ENCODE data around the gene WSB2.

Gene WSB2

DNA sequence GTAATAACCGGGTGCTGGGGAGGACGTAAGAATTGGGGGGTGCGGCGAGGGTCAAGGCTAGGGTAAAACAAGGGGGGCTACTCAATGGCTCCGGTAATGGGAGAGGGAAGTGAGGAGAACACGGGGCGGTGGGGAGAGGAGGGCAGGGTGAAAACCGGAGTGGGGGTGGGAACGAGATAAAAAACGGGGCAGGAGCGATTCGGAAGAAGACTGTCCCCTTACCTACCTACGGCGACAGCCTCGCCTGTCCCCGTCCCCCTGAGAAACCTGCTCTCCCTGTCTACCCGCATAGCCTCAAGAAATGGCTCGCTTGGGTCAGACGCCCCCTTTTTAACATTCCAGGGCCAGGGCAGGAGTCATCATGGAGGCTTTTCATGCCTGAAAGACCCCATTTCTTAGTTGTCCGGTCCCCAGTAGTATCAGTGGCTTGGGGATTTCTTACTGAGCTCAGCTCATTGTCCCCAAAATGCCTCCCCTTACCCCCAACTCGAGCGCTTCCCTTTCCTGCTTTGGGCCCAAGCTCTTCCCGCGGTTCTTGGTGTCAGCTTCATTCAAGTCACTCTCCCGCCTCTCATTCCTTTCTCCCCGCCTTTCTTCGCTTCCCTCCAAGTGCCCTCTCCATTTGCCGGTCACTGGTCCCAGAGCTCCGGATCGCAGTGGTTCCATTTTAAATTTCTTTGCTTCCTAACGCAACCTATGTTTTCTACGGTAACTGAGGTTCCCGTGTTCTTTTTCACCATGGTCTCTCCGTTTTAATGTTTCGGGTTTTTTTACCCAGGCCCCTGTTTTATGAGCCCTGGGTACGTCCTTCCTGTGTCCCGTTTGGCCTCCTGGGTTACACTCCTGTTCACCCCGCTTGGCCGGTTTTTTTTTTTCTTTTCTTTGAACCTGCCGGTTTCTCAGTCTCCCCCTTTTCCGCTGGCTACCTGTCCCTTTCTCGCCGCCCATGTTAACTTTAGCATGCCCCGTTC, 1.2 kb upstream of the WSB2 start:
- no peak for DNase-seq

DNA sequence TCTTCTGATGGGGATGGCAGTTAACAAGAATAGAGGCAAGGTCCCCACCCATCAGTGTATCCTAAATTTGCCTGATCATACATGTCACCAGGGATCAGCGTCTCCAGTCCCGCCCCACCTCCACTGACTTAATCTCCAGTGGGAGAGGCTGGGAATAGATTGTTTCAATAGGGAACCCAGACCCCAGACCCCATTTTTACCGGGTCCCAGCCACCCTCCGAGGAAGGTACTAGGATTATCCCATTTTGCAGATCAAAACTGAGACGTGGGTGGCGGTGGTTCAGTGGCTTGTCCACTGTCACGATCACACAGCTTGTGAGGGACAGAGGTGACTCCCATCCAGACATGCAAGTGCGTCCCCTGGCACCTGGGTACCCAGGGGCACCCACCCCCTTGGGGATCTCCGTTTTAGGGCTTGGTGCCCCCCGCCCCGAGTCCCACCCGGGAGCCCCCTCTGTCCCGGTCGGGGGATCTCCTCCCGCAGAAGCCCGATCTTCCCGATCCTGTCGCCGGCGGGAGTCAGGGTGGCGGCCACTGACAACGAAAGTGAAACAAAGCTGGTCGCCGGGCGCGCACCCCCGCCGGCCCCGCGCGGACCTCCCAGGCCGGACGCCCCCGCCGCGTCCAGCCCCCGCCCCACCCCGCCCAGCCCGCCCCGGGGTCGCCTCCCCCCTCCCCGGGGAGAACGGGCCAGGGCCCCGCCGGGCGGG, 523 bp downstream of the WSB2 start:
- no peak for DNase-seq

DNA sequence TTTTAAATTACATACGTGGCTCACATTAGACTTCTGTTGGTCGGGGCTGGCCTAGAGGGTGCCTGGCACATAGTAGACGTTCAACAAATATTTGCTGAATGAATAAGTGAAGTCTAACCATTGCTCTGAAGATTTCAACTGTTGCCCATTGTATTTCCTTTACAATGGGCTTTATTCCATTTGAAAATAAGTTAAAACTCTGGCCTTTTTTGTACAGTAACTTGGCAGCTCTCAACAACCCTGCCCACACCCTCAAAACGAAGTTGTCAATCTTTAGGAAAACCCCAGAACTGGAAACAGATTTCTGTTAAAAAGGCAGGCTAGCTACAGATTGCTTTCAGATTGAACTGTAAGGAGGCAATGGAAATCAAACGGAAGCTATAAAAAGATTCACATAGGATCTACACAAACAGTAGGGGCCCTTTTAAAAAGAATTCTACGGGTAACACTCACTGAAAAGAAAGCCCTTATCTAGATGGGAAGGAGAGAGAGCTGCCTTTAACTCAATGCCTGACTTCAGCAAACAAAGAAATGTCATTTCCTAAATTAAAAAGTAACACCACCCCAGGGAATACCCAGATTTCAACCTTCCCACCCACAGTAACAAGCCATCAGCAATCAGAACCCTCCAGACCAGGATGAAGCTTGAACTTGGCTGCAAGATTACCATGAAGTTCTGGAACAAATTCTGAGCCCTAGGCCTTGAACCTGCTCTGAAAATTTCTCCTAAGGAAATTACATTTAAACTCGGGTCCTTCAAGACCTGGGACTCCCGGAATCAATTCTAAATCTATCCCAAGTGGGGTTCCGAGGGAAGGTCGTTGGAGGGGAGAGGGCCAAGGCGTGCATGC, 1.4 kb downstream of the WSB2 start:
- DNase-seq, result no peak

DNA sequence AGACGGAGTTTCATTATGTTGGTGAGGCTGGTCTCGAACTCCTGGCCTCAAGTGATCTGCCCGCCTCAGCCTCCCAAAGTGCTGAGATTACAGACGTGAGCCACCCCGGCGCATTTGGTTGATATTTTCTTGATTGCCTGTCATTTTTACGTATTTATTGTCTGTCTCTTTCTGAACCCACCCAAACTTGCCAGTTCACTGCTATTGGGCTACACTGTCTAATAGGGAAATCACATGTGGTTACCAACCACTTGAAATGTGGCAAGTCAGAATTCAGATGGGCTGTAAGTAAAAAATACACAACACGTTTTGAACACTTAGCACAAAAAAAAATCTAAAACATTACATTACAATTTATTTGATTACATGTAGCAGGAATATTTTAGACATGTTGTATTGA, 2.1 kb downstream of the WSB2 start:
- no peak for DNase-seq

DNA sequence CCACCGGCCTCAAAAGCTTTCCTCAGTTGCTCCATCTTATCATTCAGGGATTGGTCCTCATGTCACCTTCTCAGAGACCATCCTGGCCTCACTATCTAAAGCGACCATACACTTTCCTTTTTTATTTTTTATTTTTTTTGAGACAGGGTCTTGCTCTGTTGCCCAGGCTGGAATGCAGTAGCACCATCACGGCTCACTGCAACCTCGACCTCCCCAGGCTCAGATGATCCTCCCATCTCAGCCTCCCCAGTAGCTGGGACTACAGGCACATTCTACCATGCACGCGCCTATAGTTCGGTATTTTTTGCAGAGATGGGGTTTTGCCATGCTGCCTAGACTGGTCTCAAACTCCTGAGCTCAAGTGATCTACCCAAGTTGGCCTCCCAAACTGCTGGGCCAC, 2.8 kb downstream of the WSB2 start:
- DNase-seq, result no peak

DNA sequence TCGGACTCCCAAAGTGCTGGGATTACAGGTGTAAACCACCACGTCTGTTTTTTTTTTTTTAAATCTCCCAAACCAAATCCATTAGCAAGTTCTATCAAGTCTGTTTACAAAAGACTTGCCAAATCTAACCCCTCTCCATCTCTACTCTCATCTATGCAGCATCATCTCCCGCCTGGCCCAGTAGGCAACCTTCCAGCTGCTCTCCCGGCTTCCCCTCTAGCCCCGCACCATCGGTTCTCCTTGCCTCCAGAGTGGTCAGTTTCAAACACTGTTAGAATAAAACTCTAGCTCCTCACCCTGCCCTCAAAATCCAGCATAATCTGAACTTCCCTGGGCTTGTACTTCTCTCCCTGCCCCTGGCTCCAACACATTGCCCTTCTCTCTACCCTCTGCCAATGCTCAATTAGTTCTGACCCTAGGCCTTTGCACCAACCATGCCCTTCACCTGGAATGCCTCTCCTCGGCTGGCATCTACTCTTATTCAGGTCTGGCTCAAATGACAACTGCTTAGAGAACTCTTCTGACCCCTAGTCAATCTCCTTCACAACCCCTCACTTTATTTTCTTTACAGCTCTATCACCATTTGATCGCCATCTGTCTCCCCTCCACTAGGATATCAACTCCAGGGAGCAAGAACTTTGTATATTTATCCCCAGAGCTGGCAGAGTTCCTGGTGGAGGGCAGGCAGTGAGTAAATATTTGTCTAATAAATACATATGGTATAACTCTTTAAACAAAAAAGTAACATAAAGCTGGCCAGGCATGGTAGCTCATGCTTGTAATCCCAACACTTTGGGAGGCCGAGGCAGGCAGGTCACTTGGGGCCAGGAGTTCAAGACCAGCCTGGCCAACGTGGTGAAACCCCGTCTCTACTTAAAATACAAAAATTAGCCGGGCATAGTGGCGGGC, 4.9 kb downstream of the WSB2 start:
- no peak for DNase-seq

DNA sequence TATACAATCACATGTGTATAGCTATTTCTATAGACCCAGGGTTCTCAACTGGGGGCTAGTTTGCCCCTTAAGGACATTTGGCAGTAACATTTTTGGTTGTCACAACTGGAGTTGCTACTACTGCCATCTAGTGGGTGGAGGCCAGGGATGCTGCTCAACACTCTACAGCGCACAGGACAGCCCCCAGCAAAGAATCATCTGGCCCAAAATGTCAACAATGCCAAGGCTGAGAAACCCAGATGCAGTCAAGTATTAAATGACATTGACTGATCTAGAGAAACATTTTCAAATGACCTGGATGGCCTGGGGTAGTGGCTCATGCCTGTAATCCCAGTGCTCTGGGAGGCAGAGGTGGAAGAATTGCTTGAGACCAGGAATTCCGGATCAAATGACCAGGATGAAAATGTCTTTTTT, 5.8 kb downstream of the WSB2 start:
- peak; percentile 50 for DNase-seq

DNA sequence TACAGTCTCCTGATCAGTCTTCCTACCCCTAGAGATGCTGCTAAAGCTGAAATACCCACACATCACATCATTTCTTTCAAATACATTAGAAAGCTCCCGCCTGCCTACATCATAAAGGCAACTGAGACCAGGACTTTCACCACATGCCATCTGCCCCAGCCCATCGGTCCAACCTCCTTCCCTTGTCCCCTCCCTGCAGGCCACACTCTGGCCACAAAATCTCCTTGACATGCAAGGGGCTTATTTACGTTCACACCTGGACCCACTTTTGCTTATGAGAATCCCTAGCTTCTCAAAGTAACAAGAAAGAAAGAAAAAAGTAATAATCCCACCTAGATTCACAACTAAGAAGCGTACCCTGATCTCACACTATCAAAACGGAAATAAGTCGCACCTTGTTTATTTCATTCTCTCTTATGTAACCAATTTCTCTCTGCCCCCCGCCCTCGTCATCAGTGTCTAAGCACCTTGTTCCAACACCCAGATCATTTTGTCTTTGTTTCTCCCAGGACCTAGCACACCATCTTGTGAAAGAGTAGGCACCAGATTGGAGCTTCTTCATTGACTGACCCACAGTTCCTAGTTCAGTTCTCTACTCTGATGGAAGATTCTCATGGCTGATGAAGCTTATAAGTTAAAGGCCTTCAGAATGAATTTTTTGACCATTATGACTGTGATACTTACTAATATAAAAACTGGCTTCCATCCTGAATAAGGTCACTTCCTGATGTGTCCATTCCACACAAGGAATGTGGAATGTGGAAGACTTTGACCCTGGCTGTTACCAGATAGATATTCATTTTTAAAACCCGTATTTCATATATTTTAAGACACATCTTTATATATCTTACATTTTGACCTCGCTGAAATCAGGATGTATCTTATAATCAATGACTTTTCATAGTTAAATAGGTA, 7.7 kb downstream of the WSB2 start:
- DNase-seq, result no peak

DNA sequence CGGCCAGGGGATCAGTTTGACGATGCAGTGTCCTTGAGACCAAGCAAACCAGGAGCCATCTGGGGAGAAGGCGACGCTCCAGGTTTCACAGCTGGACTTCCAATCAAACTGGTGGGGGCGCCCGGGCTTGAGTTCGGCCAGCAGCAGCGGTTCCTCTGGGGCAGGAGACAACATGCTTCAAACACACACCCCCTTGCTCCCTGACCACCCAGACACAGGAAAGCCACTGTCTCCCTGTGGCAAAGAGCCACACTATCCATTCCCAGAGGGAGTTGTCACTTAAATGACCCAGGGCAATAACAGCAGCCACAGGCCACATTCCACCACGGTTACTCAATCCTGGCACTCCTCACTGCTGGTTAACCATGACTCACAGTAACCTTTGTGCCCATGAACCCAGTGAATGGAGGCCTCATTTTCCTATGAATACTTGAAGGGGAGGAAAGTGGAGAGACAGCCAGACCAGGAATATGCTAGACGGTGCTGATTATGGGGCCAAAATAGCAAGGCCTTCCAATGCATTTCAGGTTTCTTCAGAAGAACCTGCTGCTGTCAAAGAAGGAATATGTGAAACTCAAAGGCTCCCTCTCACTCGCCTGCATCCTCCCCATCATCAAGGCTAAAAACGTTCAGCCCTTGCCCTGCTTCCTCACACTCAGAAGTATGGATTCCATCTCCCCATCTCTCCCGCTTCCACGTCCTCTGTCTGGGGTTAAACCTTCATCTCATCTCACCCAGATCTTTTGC, 8.5 kb downstream of the WSB2 start:
- DNase-seq, result no peak

DNA sequence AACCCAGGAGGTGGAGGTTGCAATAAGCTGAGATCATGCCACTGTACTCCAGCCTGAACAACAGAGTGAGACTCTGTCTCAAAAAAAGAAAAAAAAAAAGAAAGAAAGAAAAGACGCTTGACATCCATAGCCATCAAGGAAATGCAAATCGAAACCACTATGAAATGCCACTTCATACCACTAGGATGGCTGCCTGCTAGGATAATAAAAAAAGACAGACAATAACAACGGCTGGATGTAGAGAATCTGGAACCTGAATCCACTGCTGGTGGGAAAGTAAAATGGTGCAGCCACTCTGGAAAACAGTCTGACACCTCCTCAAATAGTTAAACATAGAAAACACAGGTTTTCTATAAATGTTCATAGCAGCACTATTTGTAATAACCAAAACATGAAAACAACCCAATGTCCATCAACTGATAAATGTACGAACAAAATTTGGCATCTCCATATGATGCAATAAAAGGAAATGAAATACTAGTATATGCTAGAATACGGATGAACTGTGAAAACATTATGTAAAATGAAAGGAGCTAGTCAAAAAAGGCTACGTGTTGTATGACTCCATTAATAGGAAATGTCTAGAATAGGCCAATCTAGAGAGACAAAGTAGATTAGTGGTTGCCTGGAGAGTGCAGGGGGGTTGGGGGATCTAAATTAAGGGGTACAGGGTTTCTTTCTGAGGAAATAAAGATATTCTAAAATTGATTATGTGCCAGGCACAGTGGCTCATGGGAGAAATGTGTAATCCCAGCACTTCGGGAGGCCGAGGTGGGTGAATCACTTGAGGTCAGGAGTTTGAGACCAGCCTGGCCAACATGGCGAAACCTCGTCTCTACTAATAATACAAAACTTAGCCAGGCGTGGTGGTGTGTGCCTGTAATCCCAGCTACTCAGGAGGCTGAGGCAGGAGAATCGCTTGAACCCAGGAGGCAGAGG, 9.7 kb downstream of the WSB2 start:
- no peak for DNase-seq

DNA sequence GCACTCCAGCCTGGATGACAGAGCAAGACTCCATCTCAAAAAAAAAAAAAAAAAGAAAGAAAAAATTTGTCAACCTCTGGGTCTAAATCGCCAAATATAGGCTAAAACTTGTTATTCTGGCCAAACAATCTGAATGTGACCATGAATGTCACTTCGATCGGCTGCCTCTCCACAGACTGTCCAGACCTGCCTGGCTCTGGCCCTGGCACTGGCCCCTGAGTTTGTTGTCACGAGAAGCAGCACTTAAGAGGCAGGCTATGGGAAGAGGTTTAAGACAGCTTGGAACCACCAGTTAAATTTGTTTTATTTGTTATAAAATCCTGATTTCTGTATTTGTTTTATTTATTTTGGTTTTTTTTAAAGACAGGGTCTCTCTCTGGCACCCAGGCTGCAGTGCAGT, 14.5 kb downstream of the WSB2 start:
- no peak for DNase-seq

DNA sequence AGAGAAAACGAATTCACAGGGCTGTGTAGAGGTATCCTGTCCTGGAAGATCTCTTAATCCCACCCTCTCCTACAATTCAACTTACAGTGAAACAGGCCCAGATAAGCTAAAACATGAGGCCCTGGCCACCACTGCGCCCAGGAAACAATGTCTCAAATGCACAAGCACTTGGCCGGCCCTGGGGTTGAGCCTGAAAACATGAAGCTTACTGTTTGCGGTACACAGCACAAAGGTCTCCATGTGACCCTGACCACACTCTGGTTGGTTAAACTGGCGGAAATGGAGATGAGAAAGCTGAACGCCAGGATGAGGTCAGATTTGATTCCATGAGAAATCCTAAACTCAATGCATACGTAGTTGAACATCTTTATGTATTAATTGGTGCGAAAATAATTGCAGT, 16.4 kb downstream of the WSB2 start:
- no peak for DNase-seq

DNA sequence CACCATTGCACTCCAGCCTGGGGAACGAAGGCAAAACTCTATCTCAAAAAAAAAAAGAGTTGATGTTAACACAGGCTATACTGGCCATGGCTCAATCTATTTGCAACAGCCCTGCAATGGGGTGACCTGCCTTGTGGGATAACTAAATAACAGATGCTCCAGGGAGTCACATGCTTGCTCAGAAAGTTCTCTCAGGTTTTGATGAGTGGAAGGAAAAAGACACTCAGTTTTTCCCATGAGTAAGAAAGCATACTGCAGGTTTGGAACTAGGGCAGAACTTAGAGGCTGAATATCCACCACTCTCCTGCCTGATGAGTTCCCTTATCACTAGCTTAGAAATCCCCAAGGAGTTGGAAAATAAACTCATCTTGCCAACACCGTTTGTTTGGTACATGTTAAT, 16.9 kb downstream of the WSB2 start:
- no peak for DNase-seq

DNA sequence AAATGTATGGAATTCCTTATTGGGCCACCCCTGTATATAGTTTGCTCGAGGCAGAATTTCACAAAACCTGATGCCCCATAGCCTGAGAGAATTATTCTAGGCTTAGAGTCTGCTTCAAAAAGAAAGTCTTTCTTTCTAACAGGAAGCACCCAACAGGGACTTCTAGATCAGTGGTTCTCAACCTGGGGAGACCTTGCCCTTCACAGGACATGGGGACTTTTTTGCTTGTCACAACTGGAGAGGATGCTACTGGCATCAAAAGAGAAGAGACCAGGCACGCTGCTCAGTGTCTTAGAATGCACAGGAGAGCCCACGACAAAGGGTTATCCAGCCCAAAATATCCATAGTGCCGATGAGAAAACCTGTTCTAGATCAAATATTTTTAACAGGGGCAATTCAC, 18.9 kb downstream of the WSB2 start:
- DNase-seq, result no peak

DNA sequence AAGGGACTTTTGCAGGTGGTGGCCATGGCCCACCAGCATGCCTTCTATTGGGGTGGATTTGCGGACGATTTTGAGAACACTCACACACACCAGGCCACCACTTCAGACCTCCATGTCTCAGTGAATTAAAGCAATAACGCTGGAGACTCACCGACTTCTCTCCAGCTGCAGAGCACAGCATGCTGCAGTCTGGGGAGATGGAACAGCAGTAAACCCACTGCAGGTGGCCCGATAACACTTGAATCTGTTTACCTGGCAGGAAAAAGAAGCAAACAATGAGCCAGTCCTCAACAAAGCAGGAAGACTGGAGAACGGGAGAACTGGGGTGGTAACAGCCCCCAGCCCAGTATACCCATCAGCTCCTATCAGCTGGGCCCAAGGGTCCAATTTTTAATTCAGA, 22.8 kb downstream of the WSB2 start:
- DNase-seq, result no peak

DNA sequence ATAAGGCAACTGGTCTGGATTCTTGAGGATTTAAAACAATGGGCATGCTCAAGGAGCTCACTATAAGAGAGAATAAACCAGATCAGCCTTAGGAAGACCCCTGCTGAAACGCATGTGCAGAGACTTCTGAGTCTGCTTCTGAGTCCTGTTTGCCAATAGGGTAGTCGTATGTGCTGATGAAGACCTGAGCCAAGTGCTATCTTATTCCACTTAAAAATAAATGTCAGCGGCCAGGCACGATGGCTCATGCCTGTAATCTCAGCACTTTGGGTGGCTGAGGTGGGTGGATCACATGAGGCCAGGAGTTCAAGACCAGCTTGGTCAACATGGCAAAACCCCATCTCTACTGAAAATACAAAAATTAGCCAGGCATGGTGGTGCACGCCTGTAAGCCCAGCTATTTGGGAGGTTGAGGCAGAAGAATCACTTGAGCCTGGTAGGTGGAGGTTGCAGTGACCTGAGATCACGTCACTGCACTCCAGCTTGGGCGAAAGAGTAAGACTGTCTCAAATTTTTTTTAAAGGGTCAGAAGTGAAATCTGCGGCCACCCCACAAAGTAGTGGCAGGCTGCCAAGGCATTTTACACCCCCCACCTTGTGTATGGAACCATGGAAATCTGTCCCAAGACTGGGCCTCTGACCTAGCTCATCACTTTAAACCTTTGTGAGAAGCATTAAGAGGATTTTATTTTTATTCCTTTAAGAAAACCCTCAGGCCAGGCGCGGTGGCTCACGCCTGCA, 24.1 kb downstream of the WSB2 start:
- DNase-seq, result no peak

DNA sequence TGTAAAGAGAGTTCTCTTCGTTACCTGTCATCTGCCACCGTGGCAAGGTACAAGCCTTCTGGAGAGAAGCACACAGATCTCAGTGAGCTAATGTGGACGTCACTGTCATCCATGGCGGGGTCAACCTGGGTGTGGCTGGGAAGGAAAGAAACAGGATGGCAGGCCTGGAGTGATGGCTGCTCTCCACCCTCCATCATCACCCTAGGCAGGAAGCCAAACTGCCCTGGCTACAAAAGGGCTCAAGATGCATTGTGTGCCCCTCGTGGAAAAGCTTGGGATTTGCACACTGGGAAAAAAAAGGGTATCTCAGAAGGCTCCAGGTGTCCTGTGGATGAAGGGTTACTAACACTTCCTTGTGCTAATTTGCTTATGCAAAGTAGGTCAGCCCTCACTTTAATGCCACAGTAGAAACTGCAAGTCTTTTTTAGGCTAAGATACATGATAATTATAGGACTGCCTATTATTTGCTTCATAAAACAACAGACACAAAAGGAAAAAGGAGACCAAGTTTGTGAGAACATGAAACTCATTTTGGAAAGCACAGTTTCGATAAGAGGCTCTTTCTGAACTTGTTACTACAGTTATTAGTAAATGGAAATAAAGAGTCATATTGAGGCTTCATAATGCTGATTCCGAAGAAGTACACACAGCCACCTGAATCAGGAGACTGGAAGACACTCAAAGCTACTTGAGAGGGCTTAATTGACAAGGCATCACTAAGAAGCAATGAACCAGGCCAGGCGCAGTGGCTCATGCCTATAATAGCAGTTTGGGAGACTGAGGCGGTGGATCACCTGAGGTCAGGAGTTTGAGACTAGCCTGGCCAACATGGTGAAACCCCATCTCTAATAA, 25.6 kb downstream of the WSB2 start:
- DNase-seq, result no peak
